ENCODE measurements around the gene ZMIZ2.
"Not testable (repeated sequence)": the region's sequence is repeated elsewhere in the genome, so short reads cannot be mapped to it uniquely, and the experiment has no call there.

Gene ZMIZ2

DNA sequence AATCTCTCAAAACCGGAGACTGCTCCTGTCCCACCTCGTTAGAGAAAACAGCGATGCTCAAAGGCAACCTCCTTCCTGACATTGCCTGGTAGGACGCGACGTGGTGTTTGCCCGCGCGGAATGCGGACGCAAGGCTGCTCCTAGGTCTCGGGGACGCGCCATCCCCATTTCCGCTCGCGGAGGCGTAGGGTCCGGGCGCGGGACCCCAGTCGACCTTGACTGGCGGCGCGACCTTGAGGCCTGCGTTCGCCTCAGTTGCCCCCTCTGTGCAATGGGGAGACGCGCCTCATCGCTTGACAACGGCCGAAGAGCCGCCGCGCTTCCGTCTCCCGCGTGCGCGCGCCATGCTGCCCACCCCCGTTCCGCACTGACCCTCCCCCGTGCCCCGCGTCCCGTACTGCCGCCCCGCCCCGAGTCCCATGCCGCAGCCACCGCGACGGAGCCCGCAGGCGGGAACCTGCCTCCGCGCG lies 47.4 kb downstream of the ZMIZ2 start:
- Histone ChIP-seq H3K4me3 (ENCODE audit: extremely low read depth, insufficient read depth, low read length, poor library complexity, severe bottlenecking) (peak overlapping the region; percentile 89), H3K9me3 (ENCODE audit: control insufficient read depth, low read length) (no peaks in the 10 kb centered on the region), H3K27ac (ENCODE audit: low read depth, low read length, severe bottlenecking) (peak overlapping the region; percentile 99), H3K36me3 (ENCODE audit: control insufficient read depth, insufficient read depth, low read length) (peaks cover 37% of the 10 kb centered on the region), H3K4me1 (ENCODE audit: control insufficient read depth, insufficient read depth, low read length, poor library complexity, severe bottlenecking) (peaks cover 10% of the 10 kb centered on the region)
- 1% methylated on average over 51 to 56 of the region's 59 CpGs for WGBS, 2 experiments (ENCODE audit: insufficient coverage in 2 of 2)

DNA sequence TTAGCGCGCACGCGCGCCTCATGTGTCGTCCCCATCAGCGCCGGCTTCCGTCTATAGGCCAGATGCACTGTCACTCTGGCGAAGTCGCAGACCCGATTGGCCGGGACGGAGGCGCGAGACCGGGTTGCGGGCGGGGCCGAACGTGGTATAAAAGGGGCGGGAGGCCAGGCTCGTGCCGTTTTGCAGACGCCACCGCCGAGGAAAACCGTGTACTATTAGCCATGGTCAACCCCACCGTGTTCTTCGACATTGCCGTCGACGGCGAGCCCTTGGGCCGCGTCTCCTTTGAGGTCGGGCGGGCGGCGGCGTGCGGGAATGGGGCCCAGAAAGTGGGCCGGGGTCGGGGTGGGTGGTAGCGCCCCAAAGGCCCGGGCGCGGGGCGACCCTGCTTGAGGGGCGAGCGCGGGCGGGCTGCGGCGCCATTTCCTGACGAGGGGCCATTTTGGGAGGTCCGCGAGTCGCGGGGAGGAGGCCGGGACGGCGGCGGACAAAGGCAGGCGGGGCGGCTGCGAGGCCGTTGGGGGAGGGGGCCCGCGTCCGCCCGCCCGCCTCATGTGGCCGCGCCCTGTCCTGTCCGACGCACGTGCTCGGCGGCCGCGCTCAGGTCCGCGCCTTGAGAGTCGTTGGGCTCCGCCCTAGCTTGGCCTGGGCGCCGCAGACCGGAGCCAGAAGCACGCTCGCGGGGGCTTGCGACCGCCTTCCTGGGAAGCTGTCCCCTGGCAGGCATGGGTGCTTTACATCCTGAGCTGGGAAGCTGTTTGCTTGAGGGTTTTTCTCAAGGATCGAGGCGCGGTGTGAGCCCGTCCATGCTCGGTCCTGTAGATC lies 48.1 kb downstream of the ZMIZ2 start, which contains the start of gene PPIA:
TSS of gene PPIA (plus strand) at position 178 of the 825 bp plus-strand sequence. CDS start at position 222, 44 bp downstream.
- Histone ChIP-seq H3K9me3 (ENCODE audit: control insufficient read depth, low read length) (no peaks in the 10 kb centered on the region), H3K4me1 (ENCODE audit: control insufficient read depth, insufficient read depth, low read length, poor library complexity, severe bottlenecking) (peaks cover 13% of the 10 kb centered on the region), H3K36me3 (ENCODE audit: control insufficient read depth, insufficient read depth, low read length) (peaks cover 43% of the 10 kb centered on the region), H3K4me3 (ENCODE audit: extremely low read depth, insufficient read depth, low read length, poor library complexity, severe bottlenecking) (peak within 1 kb of the TSS; percentile 89), H3K27ac (ENCODE audit: low read depth, low read length, severe bottlenecking) (peak within 1 kb of the TSS; percentile 99)
- WGBS, 2 experiments (ENCODE audit: insufficient coverage in 2 of 2): 0% methylated on average over 74 to 79 of the region's 99 CpGs

DNA sequence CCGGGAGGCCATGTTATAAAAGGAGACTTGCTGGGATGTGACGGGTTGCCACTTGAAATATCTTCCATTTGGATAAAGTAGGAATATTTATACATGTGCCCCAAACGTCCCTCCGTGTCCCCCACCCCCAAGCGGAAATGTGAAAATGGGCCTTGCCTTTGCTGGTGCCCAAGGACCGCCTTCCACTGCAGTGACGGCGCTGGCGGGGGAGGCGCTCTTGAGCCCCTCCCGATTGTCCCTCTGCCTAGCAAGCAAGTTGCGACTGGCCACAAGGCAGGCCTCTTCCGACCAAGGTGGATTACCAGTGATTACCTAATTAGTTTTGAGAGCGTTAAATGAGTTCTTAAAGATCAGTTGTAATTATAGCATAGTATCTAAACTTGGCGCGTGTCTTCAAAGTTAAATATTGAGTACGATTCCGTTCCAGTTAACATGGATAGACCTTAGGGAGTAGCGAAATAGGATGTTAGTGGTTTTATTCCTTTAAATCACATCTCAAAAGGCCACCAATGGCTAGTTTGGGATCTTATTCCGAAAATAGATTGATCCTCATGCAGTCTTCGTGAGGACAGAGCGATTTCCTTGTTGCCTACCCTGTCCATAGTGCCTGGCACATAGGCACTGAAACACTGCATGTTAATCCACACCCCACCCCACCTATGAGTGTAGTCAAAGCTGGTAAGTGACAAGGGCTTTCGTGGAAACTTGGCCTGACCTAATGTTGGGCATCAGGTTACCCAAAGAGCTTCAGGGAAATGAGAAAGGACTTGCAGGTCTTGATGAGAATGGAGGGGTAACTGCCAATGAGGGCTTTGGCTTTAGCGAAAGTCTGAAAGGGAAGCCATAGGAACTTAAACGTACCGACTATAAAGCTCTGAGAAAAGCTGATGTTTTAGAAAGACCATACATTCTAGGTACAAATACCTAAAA lies 48.9 kb downstream of the ZMIZ2 start:
- WGBS, 2 experiments (ENCODE audit: insufficient coverage in 2 of 2): 0 to 4% methylated on average over 11 to 20 of the region's 26 CpGs
- H3K36me3 ChIP-seq (ENCODE audit: control insufficient read depth, insufficient read depth, low read length): peaks cover 51% of the 10 kb centered on the region
- peaks cover 13% of the 10 kb centered on the region for H3K4me1 ChIP-seq (ENCODE audit: control insufficient read depth, insufficient read depth, low read length, poor library complexity, severe bottlenecking)
- H3K27ac ChIP-seq (ENCODE audit: low read depth, low read length, severe bottlenecking): peak overlapping the region; percentile 99
- peak overlapping the region; percentile 89 for H3K4me3 ChIP-seq (ENCODE audit: extremely low read depth, insufficient read depth, low read length, poor library complexity, severe bottlenecking)
- no peaks in the 10 kb centered on the region for H3K9me3 ChIP-seq (ENCODE audit: control insufficient read depth, low read length)

DNA sequence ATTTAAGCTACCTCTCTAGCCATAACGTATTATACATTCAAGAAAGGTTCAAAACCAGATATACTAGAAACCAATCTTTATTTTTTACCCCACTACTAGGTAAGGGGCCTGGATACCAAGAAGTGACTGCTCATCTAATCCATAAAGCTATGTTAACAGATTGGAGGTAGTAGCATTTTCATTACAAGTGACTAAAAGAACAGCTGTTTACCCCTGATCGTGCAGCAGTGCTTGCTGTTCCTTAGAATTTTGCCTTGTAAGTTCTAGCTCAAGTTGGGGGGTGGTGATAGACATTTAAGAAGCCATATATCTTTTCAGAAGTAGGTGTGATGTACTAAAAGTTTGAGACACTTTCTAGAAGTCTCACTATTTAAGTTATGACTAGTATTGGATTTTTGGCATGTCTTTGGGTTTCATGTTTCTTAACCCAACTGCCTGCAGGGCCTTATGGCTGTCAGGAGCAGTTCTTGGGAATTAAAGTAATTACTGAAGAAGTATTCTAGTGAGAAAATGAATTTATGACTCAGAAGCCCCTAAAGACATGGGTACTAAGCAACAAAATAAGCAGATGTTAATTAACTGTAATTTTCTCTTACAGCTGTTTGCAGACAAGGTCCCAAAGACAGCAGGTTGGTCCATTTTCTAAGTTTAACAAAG lies 50.1 kb downstream of the ZMIZ2 start:
- Histone ChIP-seq H3K4me3 (ENCODE audit: extremely low read depth, insufficient read depth, low read length, poor library complexity, severe bottlenecking) (peak overlapping the region; percentile 89), H3K36me3 (ENCODE audit: control insufficient read depth, insufficient read depth, low read length) (peaks cover 63% of the 10 kb centered on the region), H3K9me3 (ENCODE audit: control insufficient read depth, low read length) (no peaks in the 10 kb centered on the region), H3K4me1 (ENCODE audit: control insufficient read depth, insufficient read depth, low read length, poor library complexity, severe bottlenecking) (peaks cover 13% of the 10 kb centered on the region), H3K27ac (ENCODE audit: low read depth, low read length, severe bottlenecking) (peak overlapping the region; percentile 43)
- WGBS, 2 experiments (ENCODE audit: insufficient coverage in 2 of 2): 50% methylated on average over 1 of the region's 2 CpGs; no CpG with 5 or more reads in 1 of the 2 experiments

DNA sequence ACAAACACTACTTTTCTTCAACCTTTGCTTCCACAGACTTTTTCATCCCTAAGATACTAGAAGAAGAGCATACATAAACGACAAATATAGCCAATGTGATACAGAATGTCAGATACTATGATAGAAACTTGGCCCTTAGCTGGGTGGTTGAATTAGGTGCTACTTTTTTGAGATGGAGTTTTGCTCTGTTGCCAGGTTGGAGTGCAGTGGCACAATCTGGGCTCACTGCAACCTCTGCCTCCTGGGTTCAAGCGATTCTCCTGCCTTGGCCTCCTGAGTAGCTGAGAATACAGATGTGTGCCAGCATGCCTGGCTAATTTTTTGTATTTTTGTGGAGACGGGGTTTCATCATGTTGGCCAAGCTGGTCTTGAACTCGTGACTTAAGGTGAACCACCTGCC lies 51.3 kb downstream of the ZMIZ2 start:
- peaks cover 13% of the 10 kb centered on the region for H3K4me1 ChIP-seq (ENCODE audit: control insufficient read depth, insufficient read depth, low read length, poor library complexity, severe bottlenecking)
- WGBS, 2 experiments (ENCODE audit: insufficient coverage in 2 of 2): 92 to 96% methylated on average over 3 of the region's 4 CpGs

DNA sequence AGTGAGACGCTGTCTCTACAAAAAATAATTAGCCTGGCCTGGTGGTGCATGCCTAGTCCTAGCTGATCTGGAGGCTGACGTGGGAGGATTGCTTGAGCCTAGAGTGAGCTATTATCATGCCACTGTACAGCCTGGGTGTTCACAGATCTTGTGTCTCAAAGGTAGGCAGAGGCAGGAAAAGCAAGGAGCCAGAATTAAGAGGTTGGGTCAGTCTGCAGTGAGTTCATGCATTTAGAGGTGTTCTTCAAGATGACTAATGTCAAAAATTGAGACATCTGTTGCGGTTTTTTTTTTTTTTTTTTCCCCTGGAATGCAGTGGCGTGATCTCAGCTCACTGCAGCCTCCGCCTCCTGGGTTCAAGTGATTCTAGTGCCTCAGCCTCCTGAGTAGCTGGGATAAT lies 53.2 kb downstream of the ZMIZ2 start:
- H3K9me3 ChIP-seq (ENCODE audit: control insufficient read depth, low read length): no peaks in the 10 kb centered on the region
- H3K36me3 ChIP-seq (ENCODE audit: control insufficient read depth, insufficient read depth, low read length): peaks cover 66% of the 10 kb centered on the region
- H3K4me3 ChIP-seq (ENCODE audit: extremely low read depth, insufficient read depth, low read length, poor library complexity, severe bottlenecking): no peak overlapping the region
- H3K4me1 ChIP-seq (ENCODE audit: control insufficient read depth, insufficient read depth, low read length, poor library complexity, severe bottlenecking): peaks cover 13% of the 10 kb centered on the region
- WGBS, 2 experiments (ENCODE audit: insufficient coverage in 2 of 2): 90 to 100% methylated on average over 3 to 4 of the region's 5 CpGs
- peak overlapping the region; percentile 23 for H3K27ac ChIP-seq (ENCODE audit: low read depth, low read length, severe bottlenecking)

More for the DNA sequence above, 51.3 kb downstream of the ZMIZ2 start:
- Histone ChIP-seq H3K4me3 (ENCODE audit: extremely low read depth, insufficient read depth, low read length, poor library complexity, severe bottlenecking) (no peak overlapping the region), H3K9me3 (ENCODE audit: control insufficient read depth, low read length) (no peaks in the 10 kb centered on the region), H3K27ac (ENCODE audit: low read depth, low read length, severe bottlenecking) (peak overlapping the region; percentile 5), H3K36me3 (ENCODE audit: control insufficient read depth, insufficient read depth, low read length) (peaks cover 66% of the 10 kb centered on the region)

DNA sequence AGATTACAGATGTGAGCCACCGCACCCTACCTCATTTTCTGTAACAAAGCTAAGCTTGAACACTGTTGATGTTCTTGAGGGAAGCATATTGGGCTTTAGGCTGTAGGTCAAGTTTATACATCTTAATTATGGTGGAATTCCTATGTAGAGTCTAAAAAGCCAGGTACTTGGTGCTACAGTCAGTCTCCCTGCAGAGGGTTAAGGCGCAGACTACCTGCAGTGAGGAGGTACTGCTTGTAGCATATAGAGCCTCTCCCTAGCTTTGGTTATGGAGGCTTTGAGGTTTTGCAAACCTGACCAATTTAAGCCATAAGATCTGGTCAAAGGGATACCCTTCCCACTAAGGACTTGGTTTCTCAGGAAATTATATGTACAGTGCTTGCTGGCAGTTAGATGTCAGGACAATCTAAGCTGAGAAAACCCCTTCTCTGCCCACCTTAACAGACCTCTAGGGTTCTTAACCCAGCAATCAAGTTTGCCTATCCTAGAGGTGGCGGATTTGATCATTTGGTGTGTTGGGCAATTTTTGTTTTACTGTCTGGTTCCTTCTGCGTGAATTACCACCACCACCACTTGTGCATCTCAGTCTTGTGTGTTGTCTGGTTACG lies 53.9 kb downstream of the ZMIZ2 start:
- Histone ChIP-seq H3K27ac (ENCODE audit: low read depth, low read length, severe bottlenecking) (peak overlapping the region; percentile 16), H3K4me3 (ENCODE audit: extremely low read depth, insufficient read depth, low read length, poor library complexity, severe bottlenecking) (no peak overlapping the region), H3K4me1 (ENCODE audit: control insufficient read depth, insufficient read depth, low read length, poor library complexity, severe bottlenecking) (peaks cover 13% of the 10 kb centered on the region), H3K9me3 (ENCODE audit: control insufficient read depth, low read length) (no peaks in the 10 kb centered on the region), H3K36me3 (ENCODE audit: control insufficient read depth, insufficient read depth, low read length) (peaks cover 65% of the 10 kb centered on the region)
- 100% methylated on average over 2 to 3 of the region's 5 CpGs for WGBS, 2 experiments (ENCODE audit: insufficient coverage in 2 of 2)

DNA sequence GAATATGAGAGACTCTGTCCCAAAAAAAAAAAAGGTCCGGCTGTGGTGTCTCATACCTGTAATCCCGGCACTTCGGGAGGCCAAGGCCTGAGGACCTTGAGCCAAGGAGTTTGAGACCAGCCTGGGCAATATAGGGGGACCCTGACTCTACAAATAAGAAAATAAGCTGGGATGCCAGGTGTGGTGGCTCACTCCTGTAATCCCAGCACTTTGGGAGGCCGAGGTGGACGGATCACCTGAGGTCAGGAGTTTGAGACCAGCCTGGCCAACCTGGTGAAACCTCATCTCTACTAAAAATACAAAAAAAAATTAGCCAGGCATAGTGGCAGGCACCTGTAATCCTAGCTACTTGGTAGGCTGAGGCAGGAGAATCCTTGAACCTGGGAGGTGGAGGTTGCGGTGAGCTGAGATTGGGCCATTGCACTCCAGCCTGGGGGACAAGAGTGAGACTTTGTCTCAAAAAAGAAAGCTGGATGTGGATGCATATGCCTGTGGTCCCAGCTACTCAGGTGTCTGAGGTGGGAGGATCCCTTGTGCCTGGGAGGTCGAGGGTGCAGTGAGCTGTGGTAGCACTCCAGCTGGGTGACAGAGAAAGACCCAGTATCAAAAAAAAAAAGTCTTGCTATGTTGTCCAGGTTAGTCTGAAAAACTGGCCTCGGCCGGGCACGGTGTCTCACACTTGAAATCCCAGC lies 55.3 kb downstream of the ZMIZ2 start:
- not testable (repeated sequence) for H3K4me3 ChIP-seq (ENCODE audit: extremely low read depth, insufficient read depth, low read length, poor library complexity, severe bottlenecking); H3K27ac ChIP-seq (ENCODE audit: low read depth, low read length, severe bottlenecking); H3K9me3 ChIP-seq (ENCODE audit: control insufficient read depth, low read length)
- 92 to 97% methylated on average over 9 to 10 of the region's 10 CpGs for WGBS, 2 experiments (ENCODE audit: insufficient coverage in 2 of 2)
- peaks cover 13% of the 10 kb centered on the region for H3K4me1 ChIP-seq (ENCODE audit: control insufficient read depth, insufficient read depth, low read length, poor library complexity, severe bottlenecking)
- H3K36me3 ChIP-seq (ENCODE audit: control insufficient read depth, insufficient read depth, low read length): peaks cover 51% of the 10 kb centered on the region

DNA sequence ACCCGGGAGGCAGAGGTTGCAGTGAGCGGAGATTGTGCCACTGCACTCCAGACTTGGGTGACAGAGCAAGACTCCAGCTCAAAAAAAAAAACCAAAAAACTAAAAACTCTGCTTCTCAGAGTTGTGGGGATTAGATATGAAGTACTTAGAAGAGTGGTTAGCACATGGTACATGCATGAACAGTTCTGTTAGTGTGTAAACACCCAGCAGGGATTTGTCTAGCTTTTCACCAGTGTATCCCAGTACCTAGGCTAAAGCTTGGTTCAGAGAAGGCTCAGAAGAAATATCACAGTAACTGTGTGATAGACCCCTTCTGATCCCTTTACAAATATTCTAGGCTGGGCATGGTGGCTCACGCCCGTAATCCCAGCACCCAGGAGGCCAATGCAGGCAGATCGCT lies 57.3 kb downstream of the ZMIZ2 start:
- no peaks in the 10 kb centered on the region for H3K9me3 ChIP-seq (ENCODE audit: control insufficient read depth, low read length)
- WGBS, 2 experiments (ENCODE audit: insufficient coverage in 2 of 2): 91 to 100% methylated on average over 3 to 5 of the region's 5 CpGs
- no peak overlapping the region for H3K27ac ChIP-seq (ENCODE audit: low read depth, low read length, severe bottlenecking)
- H3K36me3 ChIP-seq (ENCODE audit: control insufficient read depth, insufficient read depth, low read length): peaks cover 31% of the 10 kb centered on the region
- peaks cover 6% of the 10 kb centered on the region for H3K4me1 ChIP-seq (ENCODE audit: control insufficient read depth, insufficient read depth, low read length, poor library complexity, severe bottlenecking)
- H3K4me3 ChIP-seq (ENCODE audit: extremely low read depth, insufficient read depth, low read length, poor library complexity, severe bottlenecking): no peak overlapping the region
